GM18519 (cell line): Measurements from ENCODE around the gene UHMK1.
"Not testable (repeated sequence)": the region's sequence is repeated elsewhere in the genome, so short reads cannot be mapped to it uniquely, and the experiment has no call there.

ENCODE experiments used
- ATAC-seq: cut with Tn5 transposase; IDR thresholded peaks from one replicate; pipeline ENCODE4 v1.9.1; 2021; ENCODE audit warnings: mild to moderate bottlenecking, moderate library complexity; ENCODE audit not compliant: unreplicated experiment, low FRiP score

The UHMK1 gene

GRCh38 chr1:162561616-162562469 is 64.2 kb downstream of the UHMK1 start, which contains the start of gene UAP1:
Gene UAP1 (plus strand): TSS chr1:162561722. CDS start chr1:162566069, 4,347 bp downstream.
- ATAC-seq = peak; percentile 24

GRCh38 chr1:162562470-162562828 is 64.8 kb downstream of the UHMK1 start:
- ATAC-seq = no peak

GRCh38 chr1:162564762-162565218 is 67.2 kb downstream of the UHMK1 start:
- no peak for ATAC-seq

- ATAC-seq = no peak
Measured at GRCh38 chr1:162565460-162565859, 67.8 kb downstream of the UHMK1 start.

- no peak for ATAC-seq
Measured at GRCh38 chr1:162566870-162567269, 69.3 kb downstream of the UHMK1 start.

GRCh38 chr1:162568802-162569201 is 71.2 kb downstream of the UHMK1 start:
- no peak for ATAC-seq

GRCh38 chr1:162570718-162571117 is 73.1 kb downstream of the UHMK1 start:
- no peak for ATAC-seq

- ATAC-seq = not testable (repeated sequence)
Measured at GRCh38 chr1:162571121-162571520, 73.5 kb downstream of the UHMK1 start.

- ATAC-seq = no peak
Measured at GRCh38 chr1:162571696-162572095, 74.1 kb downstream of the UHMK1 start.

- ATAC-seq = no peak
Measured at GRCh38 chr1:162573136-162573535, 75.5 kb downstream of the UHMK1 start.

GRCh38 chr1:162578071-162578700 is 80.6 kb downstream of the UHMK1 start:
- ATAC-seq = no peak

- ATAC-seq = no peak
Measured at GRCh38 chr1:162578936-162579335, 81.3 kb downstream of the UHMK1 start.
